A549 (cell line): Measurements from ENCODE around the gene EFNA5.

Source experiments
- CTCF ChIP-seq: fragments of >200 bp; sonication (Bioruptor Twin); formaldehyde crosslinking; IDR thresholded peaks from 3 replicates; pipeline ENCODE4 v1.5.1; 2016
- JUN ChIP-seq, 2 experiments: fragments of >200 bp; sonication (Bioruptor Twin); formaldehyde crosslinking; IDR thresholded peaks; 2 replicates in 1 of 2; 3 replicates in 1 of 2; pipeline ENCODE4 v1.6.1; 2016 to 2017
- NPAS2 ChIP-seq: fragments of 250-450 bp; sonication (Bioruptor Pico); IDR thresholded peaks from 2 replicates; pipeline ENCODE4 v1.8.0; 2022; ENCODE audit warnings: mild to moderate bottlenecking, moderate library complexity, borderline replicate concordance
- RAD21 ChIP-seq, 2 experiments: fragments of >200 bp in 1 of 2; sonication (Bioruptor Twin) in 1 of 2; formaldehyde crosslinking in 1 of 2; IDR thresholded peaks in 1 of 2; conservative IDR thresholded peaks in 1 of 2; 2 replicates in 1 of 2; 3 replicates in 1 of 2; pipeline ENCODE4 v1.6.1; 2012 to 2018; ENCODE audit warnings: inconsistent platforms in 1 of 2
- RCOR1 ChIP-seq: fragments of 150-350 bp; IDR thresholded peaks from 2 replicates; pipeline ENCODE4 v1.6.1; 2014; ENCODE audit warnings: antibody characterized with exemption, low read length, low read depth
- RNF2 ChIP-seq: fragments of 200-600 bp; sonication (generic); IDR thresholded peaks from 2 replicates; pipeline ENCODE4 v1.6.1; 2016; ENCODE audit warnings: low read depth, mild to moderate bottlenecking, antibody characterized with exemption, moderate library complexity, borderline replicate concordance
- ZNF302 ChIP-seq: fragments of 250-450 bp; sonication (Bioruptor Pico); IDR thresholded peaks from 2 replicates; pipeline ENCODE4 v1.9.0; 2021; ENCODE audit warnings: inconsistent platforms, mild to moderate bottlenecking, moderate library complexity

- TF ChIP-seq ZNF302 (no peak), RNF2 (no peak), RCOR1 (no peak), JUN (IDR thresholded peaks at IDR 0.05) (no peak), RAD21 (conservative IDR thresholded peaks at IDR 0.05 in 1 of 2, IDR thresholded peaks at IDR 0.05 in 1 of 2) (no peak), CTCF (no peak), NPAS2 (CRISPR knock-in tag) (no peak)
These were observed 12.2 kb downstream of the EFNA5 start for GRCh38 chr5:107658528-107658927.
